Spinal cord (tissue), 10 donors: ENCODE results near the gene NUP98. TPM values are rescaled to one million over a fixed set of nuclear protein-coding genes. Genes with fewer than 3 reads are reported as not detected.

ENCODE experiments used
- DNase-seq, 6 donors: peaks; one replicate each; pipeline versions ENCODE4 v3.0.0 to v3.0.0-alpha.2; 2013 to 2015; ENCODE audit warnings: low spot score in 6 of 6, low read depth in 4 of 6
- H3K27ac ChIP-seq: one replicate; pipeline ENCODE4 v1.5.1; 2013; ENCODE audit warnings: low read depth, low read length, control low read depth
- H3K27me3 ChIP-seq: one replicate; pipeline ENCODE4 v1.6.1; 2013; ENCODE audit warnings: low read length; ENCODE audit not compliant: control insufficient read depth, insufficient read depth
- H3K36me3 ChIP-seq: one replicate; pipeline ENCODE4 v1.6.1; 2013; ENCODE audit warnings: low read length; ENCODE audit not compliant: control insufficient read depth, insufficient read depth
- H3K4me1 ChIP-seq: one replicate; pipeline ENCODE4 v1.6.1; 2013; ENCODE audit warnings: low read length; ENCODE audit not compliant: control insufficient read depth, insufficient read depth
- H3K4me3 ChIP-seq: one replicate; pipeline ENCODE4 v1.5.1; 2013; ENCODE audit warnings: low read depth, low read length, control low read depth
- H3K9me3 ChIP-seq: one replicate; pipeline ENCODE4 v1.6.1; 2013; ENCODE audit warnings: low read length; ENCODE audit not compliant: control insufficient read depth, insufficient read depth
- WGBS: methylation state at CpG from one replicate; pipeline ENCODE4 v1.1.5; 2013; ENCODE audit warnings: missing lambda C conversion rate; ENCODE audit not compliant: insufficient coverage; 5-methylcytosine and 5-hydroxymethylcytosine counted together
- polyA plus RNA-seq, 2 donors: library from polyadenylated mRNA; unstranded; fragments of 120-200 nt; gene quantifications; one replicate each; pipeline ENCODE4 v1.2.1, GENCODE V29; 2013; ENCODE audit not compliant: insufficient read length in 2 of 2
- total RNA-seq, 2 donors: library from RNA; depleted of rRNA in 1 of 2; stranded (reverse); fragments of 120-200 nt in 1 of 2; fragments of >200 nt in 1 of 2; gene quantifications; one replicate each; pipeline versions ENCODE4 v1.2.3 to v1.2.4, GENCODE V29; 2013 to 2014
- donor health status: healthy.

Gene NUP98
- total and polyA plus RNA-seq, 4 donors: 36.0 to 72.7 (median 52.1) TPM

GRCh38 chr11:3837793-3838192 lies 40.4 kb upstream of the NUP98 start:
- Histone ChIP-seq H3K9me3 (no peaks in the 10 kb centered on the region), H3K36me3 (peaks cover 7% of the 10 kb centered on the region), H3K4me1 (peaks cover 17% of the 10 kb centered on the region), H3K27me3 (no peaks in the 10 kb centered on the region), H3K4me3 (no peak overlapping the region), H3K27ac (peak overlapping the region; percentile 1)
- no peak for DNase-seq
- WGBS: 83% methylated on average over 1 of the region's 1 CpG

DNA sequence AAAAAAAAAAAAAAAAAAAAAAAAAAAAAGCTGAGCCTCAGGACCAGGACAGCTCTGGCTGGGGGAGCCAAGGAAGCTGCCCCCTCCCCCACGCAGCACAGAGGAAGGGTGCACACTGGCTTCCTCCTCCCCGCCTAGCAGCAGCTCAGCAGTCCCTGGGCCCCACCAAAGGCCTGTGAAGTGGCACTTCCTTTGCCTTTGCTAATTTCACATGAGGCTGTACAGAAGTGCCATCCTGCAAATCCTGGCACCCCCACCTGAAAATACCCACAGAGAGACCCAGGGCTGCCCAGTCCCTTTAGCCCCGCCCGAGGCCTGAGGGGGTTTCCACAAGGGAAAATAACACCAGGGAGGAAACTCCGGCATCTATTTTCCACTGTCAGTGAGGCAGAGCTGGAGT lies 39.5 kb upstream of the NUP98 start:
- H3K4me1 ChIP-seq: peaks cover 14% of the 10 kb centered on the region
- no peak overlapping the region for H3K27ac ChIP-seq

GRCh38 chr11:3835751-3836150 lies 38.4 kb upstream of the NUP98 start:
- Histone ChIP-seq H3K36me3 (peaks cover 7% of the 10 kb centered on the region), H3K27ac (no peak overlapping the region), H3K27me3 (no peaks in the 10 kb centered on the region), H3K4me1 (peaks cover 13% of the 10 kb centered on the region), H3K4me3 (no peak overlapping the region), H3K9me3 (no peaks in the 10 kb centered on the region)
- 77% methylated on average over 4 of the region's 4 CpGs for WGBS
- no peak for DNase-seq

More for the DNA sequence above, 39.5 kb upstream of the NUP98 start:
- Histone ChIP-seq H3K9me3 (no peaks in the 10 kb centered on the region), H3K36me3 (peaks cover 7% of the 10 kb centered on the region), H3K27me3 (no peaks in the 10 kb centered on the region), H3K4me3 (no peak overlapping the region)
- DNase-seq: no peak
- WGBS: 100% methylated on average over 4 of the region's 5 CpGs

GRCh38 chr11:3834664-3835461 lies 37.5 kb upstream of the NUP98 start:
- DNase-seq: no peak
- Histone ChIP-seq H3K9me3 (no peaks in the 10 kb centered on the region), H3K27me3 (no peaks in the 10 kb centered on the region), H3K27ac (no peak overlapping the region), H3K36me3 (peaks cover 7% of the 10 kb centered on the region), H3K4me3 (no peak overlapping the region), H3K4me1 (peaks cover 8% of the 10 kb centered on the region)
- WGBS: 89% methylated on average over 3 of the region's 7 CpGs

- no peak overlapping the region for H3K4me3 ChIP-seq
Observed at GRCh38 chr11:3834349-3834663, 37.0 kb upstream of the NUP98 start.

GRCh38 chr11:3833449-3833848 lies 36.1 kb upstream of the NUP98 start:
- no peak for DNase-seq
- no peaks in the 10 kb centered on the region for H3K4me1 ChIP-seq
- no peaks in the 10 kb centered on the region for H3K27me3 ChIP-seq
- H3K36me3 ChIP-seq: peaks cover 11% of the 10 kb centered on the region
- 100% methylated on average over 1 of the region's 2 CpGs for WGBS
- no peak overlapping the region for H3K27ac ChIP-seq
- no peaks in the 10 kb centered on the region for H3K9me3 ChIP-seq
- no peak overlapping the region for H3K4me3 ChIP-seq

More at GRCh38 chr11:3834349-3834663, 37.0 kb upstream of the NUP98 start:
- Histone ChIP-seq H3K4me1 (peaks cover 3% of the 10 kb centered on the region), H3K27ac (no peak overlapping the region), H3K9me3 (no peaks in the 10 kb centered on the region), H3K36me3 (peaks cover 11% of the 10 kb centered on the region), H3K27me3 (no peaks in the 10 kb centered on the region)
- WGBS: 84% methylated on average over 4 of the region's 4 CpGs
- no peak for DNase-seq

- Histone ChIP-seq H3K4me3 (no peak overlapping the region), H3K4me1 (peaks cover 1% of the 10 kb centered on the region), H3K27ac (no peak overlapping the region), H3K36me3 (peaks cover 14% of the 10 kb centered on the region), H3K9me3 (no peaks in the 10 kb centered on the region), H3K27me3 (no peaks in the 10 kb centered on the region)
- no peak for DNase-seq
- WGBS: 80% methylated on average over 1 of the region's 2 CpGs
Observed at GRCh38 chr11:3832816-3833215, 35.5 kb upstream of the NUP98 start.

GRCh38 chr11:3831378-3832239 lies 34.3 kb upstream of the NUP98 start:
- peaks cover 22% of the 10 kb centered on the region for H3K36me3 ChIP-seq
- H3K4me3 ChIP-seq: no peak overlapping the region
- no peaks in the 10 kb centered on the region for H3K27me3 ChIP-seq
- no peak for DNase-seq
- H3K4me1 ChIP-seq: peaks cover 13% of the 10 kb centered on the region
- no peak overlapping the region for H3K27ac ChIP-seq
- WGBS: 70% methylated on average over 8 of the region's 13 CpGs
- no peaks in the 10 kb centered on the region for H3K9me3 ChIP-seq

GRCh38 chr11:3830730-3831129 lies 33.4 kb upstream of the NUP98 start:
- no peak overlapping the region for H3K4me3 ChIP-seq
- no CpG with 5 or more reads among the region's 1 CpG for WGBS
- no peaks in the 10 kb centered on the region for H3K27me3 ChIP-seq
- H3K9me3 ChIP-seq: no peaks in the 10 kb centered on the region
- peaks cover 23% of the 10 kb centered on the region for H3K36me3 ChIP-seq
- no peak for DNase-seq
- H3K27ac ChIP-seq: no peak overlapping the region
- peaks cover 14% of the 10 kb centered on the region for H3K4me1 ChIP-seq
